ENCODE results near the gene WNT5A.

The WNT5A gene

DNA sequence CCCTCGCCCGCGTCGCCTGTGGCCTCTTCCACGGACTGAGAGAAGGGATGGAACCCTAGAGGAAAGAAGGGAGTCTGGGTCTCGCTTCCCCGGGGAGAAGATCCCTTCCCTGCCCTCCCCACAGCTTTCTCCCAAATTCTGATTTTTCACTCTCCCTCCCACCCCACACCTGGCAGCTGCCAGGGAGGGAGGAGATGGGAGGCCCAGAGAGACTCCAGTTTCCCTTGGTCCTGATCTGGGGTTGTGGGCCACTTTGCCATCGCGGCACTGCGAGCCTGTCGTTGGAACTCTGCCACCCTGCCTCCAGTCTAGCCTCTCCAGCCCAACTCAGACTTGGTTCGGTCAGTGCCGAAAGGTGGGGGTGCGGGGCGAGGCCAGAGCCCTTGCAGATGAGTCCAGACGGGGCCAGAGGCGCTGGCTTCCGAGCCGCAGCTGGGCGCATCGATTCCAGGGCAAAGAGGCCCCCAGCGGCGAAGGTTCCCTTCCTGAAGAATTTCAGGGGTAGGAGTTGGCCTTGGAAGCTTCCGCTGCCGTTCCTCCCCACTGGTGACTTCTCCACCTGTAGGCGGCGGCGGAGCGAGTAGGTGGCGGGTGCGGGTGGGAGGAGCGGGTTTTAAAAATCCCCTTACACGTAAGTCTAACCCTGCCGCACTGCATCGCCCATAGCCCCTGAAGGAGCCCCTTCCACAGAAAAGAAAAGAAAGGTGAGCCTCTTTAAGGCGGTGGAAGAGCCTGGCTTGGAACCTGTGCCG lies 5.2 kb downstream of the WNT5A start:
- no peak for DNase-seq (ENCODE audit: low spot score)

DNA sequence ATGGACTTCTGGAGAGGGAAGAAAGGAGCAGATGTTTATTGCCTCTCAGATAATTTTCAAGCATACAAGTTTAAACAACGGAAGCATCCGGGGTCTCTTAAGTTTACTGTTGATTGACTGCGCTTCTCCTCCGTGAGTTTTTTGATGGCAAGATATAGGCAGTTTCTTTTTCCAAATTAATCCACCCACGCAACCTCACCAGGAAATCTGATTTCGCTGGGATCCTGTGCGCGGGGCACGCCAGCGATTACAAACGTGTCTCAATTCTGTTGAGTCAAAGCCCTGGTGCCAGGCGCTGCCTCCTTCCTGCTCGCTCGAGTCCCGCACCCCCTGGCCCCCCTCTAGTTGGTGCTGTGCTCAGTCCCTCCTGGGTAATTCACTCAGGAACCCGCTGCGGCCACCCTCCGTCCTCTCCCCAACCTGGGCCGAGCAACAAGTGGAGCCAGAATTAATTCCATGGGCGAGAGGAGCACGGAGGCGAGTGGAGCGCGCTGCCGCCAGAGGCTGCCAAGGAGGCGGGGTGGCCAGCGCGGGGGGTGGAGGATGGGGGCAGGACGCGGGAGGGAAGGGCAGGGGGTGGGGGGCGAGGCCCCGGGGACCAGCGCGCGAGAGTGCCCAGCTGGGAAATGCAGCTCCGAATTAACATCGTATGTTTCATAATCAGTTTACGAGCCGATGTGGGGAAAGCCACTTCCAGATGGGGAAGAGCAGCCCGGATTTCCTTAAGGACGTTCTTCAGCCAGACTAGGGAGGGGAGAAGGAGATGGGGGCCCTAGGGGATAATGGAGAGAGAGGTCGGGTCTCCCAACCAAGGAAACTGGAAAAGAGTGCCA lies 6.0 kb downstream of the WNT5A start:
- no peak for DNase-seq (ENCODE audit: low spot score)

- DNase-seq (ENCODE audit: low spot score): no peak
Observed at GRCh38 chr3:55477306-55478303, 9.5 kb downstream of the WNT5A start.

GRCh38 chr3:55476515-55476914 lies 10.6 kb downstream of the WNT5A start:
- no peak for DNase-seq (ENCODE audit: low spot score)

DNA sequence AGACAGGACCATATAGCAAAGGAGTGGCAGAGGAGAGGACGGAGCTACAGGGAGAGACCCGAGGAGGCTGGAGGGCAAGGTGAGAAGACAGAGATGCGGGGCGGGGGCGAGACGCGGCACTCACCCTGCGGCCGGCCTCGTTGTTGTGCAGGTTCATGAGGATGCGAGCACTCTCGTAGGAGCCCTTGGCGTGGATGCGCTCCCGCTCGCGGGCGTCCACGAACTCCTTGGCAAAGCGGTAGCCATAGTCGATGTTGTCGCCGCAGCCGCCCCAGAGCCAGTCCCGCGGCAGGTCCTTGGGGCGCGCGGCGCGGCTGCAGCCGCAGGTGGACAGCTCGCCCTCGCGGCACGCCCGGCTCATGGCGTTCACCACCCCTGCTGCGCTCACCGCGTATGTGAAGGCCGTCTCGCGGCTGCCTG lies 12.9 kb downstream of the WNT5A start:
- no peak for DNase-seq (ENCODE audit: low spot score)

DNA sequence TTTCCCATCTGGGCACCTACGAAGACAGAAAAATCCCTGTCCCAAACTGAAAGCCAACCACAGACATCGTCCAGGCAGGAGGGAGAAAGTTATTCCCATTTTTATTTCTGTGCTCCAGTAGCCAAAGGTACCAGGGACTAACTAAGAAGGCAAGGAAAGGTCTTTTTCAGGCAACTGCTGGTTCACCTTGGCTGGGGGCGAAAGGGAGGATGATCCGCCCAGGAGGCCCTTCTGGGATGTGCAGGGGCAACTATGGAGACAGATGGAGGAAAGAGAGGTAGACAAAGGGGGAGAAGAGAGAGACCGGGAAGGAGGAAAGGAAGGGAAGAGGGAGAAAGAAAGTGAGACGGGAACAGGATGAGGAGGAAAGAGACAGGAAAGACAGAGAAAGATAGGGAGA lies 13.3 kb downstream of the WNT5A start:
- no peak for DNase-seq (ENCODE audit: low spot score)

DNA sequence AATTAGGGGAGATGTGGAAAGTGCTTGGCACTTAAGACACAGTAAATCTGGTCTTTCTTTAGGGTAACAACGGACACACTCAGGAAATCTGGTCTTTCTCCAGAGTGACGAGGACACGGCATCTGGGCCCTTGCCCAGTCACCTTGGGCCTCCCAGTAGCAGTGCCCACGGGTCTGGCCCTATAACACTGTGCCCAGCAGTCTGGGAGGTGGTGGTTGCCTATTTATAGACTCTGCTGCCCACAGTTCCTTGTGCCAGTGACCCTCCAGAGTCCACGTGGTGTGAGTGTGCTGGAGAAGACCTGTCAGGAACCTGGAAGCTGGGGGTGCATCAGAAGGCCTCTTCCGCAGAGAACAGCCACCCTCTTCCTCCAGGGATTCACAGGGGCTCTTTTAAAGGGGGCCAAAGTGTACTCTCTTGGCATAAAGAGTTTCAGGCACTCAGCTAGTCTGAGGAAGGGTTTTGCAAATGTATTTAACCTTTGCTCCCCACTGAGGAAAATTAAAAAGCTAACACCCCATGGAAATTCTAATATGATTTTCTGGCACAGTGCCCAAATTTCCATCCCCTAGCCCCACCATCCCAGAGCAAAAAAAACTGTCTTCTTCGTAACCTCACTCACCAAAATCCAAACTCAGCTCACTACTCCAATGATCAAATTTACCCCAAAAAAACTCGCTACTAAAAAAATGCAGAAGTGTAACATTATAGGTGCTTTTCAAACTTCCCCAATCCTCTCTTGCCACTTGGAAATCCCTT lies 15.4 kb downstream of the WNT5A start:
- no peak for DNase-seq (ENCODE audit: low spot score)

- no peak for DNase-seq (ENCODE audit: low spot score)
Observed at GRCh38 chr3:55471084-55471483, 16.0 kb downstream of the WNT5A start.

GRCh38 chr3:55469957-55470526 lies 17.1 kb downstream of the WNT5A start:
- DNase-seq (ENCODE audit: low spot score): no peak

- DNase-seq (ENCODE audit: low spot score): no peak
Observed at GRCh38 chr3:55468251-55468650, 18.9 kb downstream of the WNT5A start.

GRCh38 chr3:55467099-55467498 lies 20.0 kb downstream of the WNT5A start:
- no peak for DNase-seq (ENCODE audit: low spot score)

DNA sequence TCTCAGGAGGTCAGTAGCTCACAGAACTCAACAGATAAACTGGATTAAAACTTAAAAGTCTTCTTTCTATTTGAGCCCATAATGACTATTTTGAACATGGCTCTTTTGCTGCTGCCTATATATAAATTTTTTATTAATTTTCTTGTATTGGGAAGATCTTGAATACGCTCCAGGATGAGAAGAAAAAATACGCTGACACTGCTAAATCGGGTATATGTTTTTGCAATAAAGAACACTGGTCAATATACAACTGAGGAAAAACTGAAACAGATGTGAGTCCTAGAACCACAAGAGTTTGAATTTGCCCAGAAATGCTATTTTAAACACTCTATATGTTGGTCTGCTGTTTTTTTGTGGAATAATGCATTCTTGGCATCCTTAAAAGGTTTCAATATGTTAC lies 20.6 kb downstream of the WNT5A start:
- DNase-seq (ENCODE audit: low spot score): no peak

DNA sequence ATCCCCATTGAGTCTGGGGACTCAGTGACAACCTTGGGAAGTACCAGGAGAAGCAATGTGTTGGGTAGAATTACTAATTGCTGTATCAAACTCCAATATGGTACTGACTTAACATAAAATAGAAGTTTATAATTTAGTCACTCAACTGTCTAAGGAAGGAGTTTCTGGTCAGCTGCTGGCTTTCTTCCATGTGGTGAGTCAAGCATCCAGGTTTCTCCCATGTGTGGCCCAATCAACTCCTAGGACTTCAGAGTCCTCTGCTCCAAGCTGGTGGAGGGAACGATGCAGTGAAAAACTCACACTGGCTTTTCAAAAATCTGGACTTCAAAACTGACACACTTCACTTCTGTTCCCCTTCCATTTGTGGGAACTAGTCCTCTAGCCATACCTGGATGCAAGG lies 25.2 kb downstream of the WNT5A start:
- no peak for DNase-seq (ENCODE audit: low spot score)

DNA sequence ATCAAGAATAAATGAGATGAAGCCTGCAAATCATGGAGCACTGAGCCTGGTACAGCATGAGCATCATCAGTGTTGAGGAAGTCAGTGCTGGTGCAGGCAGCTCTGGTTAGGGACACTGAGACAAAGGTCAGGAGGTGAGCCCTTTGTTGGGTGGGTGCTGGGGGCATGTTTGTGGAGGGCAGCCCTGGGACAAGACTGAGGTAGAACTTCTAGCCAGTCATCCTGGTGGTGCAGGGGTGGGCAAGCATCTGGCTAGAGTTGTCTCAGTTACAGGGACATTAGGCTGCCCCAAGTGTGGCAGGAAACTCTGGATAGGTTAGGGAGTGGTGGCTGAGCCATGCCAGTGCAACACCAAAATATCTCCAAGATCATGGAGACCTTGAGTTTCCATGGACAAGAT lies 27.3 kb downstream of the WNT5A start:
- DNase-seq (ENCODE audit: low spot score): no peak

- no peak for DNase-seq (ENCODE audit: low spot score)
Observed at GRCh38 chr3:55458181-55458790, 28.8 kb downstream of the WNT5A start.

- no peak for DNase-seq (ENCODE audit: low spot score)
Observed at GRCh38 chr3:55455915-55456314, 31.2 kb downstream of the WNT5A start.

DNA sequence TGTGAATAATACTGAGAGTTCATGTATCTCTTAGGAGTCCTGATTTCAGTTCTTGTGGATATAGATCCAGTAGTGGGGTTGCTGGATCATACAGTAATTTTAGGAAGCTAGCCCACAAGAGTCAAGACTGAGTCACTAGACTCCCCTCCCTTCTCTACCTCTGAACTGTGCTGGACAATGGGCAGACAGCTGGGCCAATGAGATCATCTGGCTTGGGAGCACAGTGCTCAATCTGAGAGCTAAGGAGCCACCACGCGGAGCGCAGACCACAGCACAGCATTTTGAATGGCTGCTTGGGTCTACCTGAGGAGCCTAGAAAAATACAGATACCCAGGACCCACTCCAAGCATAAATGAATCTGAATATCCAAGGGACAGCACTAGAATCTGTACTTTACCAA lies 32.5 kb downstream of the WNT5A start:
- DNase-seq (ENCODE audit: low spot score): no peak

- DNase-seq (ENCODE audit: low spot score): no peak
Observed at GRCh38 chr3:55453886-55454496, 33.1 kb downstream of the WNT5A start.

- DNase-seq (ENCODE audit: low spot score): no peak
Observed at GRCh38 chr3:55452886-55453285, 34.2 kb downstream of the WNT5A start.

DNA sequence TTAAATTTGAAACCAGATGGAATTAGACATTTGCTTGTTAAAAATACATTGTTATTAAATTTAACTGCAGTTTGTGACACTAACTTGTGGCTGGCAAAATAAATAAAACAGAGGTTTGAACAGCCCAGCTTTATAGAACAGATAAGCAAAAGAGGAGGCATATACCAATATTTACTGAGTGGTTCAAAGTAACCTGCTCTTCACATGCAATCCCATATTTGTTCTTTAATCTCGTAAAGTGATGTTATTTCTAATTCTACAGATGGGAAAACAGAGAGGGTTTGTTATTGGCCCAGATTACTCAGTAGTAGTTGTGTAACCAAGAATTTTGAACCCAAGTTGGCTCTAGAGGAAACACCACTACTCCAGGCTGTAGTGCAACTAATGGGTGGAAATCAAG lies 37.6 kb downstream of the WNT5A start:
- DNase-seq (ENCODE audit: low spot score): no peak
